NCI-H187 (cell line): Measurements from ENCODE around the gene CERS6.
"Not testable (repeated sequence)": the region's sequence is repeated elsewhere in the genome, so short reads cannot be mapped to it uniquely, and the experiment has no call there.

Experiments used
- DNase-seq, 2 experiments: peaks; one replicate each; lab custom pipeline; 2025; lab: John Stamatoyannopoulos, UW

Gene CERS6

GRCh38 chr2:168773719-168774521, 317.8 kb downstream of the CERS6 start:
- DNase-seq: peak in 1 of 2 experiments; percentile 7

- DNase-seq: no peak
These were observed 319.8 kb downstream of the CERS6 start for GRCh38 chr2:168775837-168776236.

- DNase-seq: no peak
These were observed 324.6 kb downstream of the CERS6 start for GRCh38 chr2:168780669-168781071.

GRCh38 chr2:168781191-168781817, 325.2 kb downstream of the CERS6 start:
- no peak for DNase-seq

- DNase-seq: no peak
These were observed 326.2 kb downstream of the CERS6 start for GRCh38 chr2:168782271-168782670.

GRCh38 chr2:168784993-168785392, 328.9 kb downstream of the CERS6 start:
- no peak for DNase-seq

- DNase-seq: no peak
These were observed 331.2 kb downstream of the CERS6 start for GRCh38 chr2:168787098-168787781.

GRCh38 chr2:168787782-168788376, 331.8 kb downstream of the CERS6 start:
- DNase-seq: no peak

- DNase-seq: no peak
These were observed 333.7 kb downstream of the CERS6 start for GRCh38 chr2:168789776-168790175.

GRCh38 chr2:168790226-168790902, 334.3 kb downstream of the CERS6 start:
- no peak for DNase-seq

- not testable (repeated sequence) for DNase-seq
These were observed 335.1 kb downstream of the CERS6 start for GRCh38 chr2:168791140-168791539.

- no peak for DNase-seq
These were observed 337.5 kb downstream of the CERS6 start for GRCh38 chr2:168793596-168793995.

- no peak for DNase-seq
These were observed 338.9 kb downstream of the CERS6 start for GRCh38 chr2:168794968-168795367.

GRCh38 chr2:168796090-168796577, 340.1 kb downstream of the CERS6 start:
- no peak for DNase-seq

GRCh38 chr2:168796583-168797285, 340.7 kb downstream of the CERS6 start:
- DNase-seq: no peak

- no peak for DNase-seq
These were observed 341.2 kb downstream of the CERS6 start for GRCh38 chr2:168797286-168797655.

GRCh38 chr2:168798076-168798887, 342.2 kb downstream of the CERS6 start:
- DNase-seq: no peak

GRCh38 chr2:168798888-168799410, 342.9 kb downstream of the CERS6 start:
- DNase-seq: no peak

- no peak for DNase-seq
These were observed 345.4 kb downstream of the CERS6 start for GRCh38 chr2:168801471-168801870.
